Psoas muscle (tissue), 8 donors: Measurements from ENCODE around the gene ZCCHC14. TPM values are rescaled to one million over a fixed set of nuclear protein-coding genes. Genes with fewer than 3 reads are reported as not detected.
A peak's percentile ranks its signal among the peaks of the same experiment; 100 is the strongest.

Source experiments
- ATAC-seq, 4 donors: fragments of 200-7000 bp; cut with Tn5 transposase; one replicate each; pipeline ENCODE4 v1.9.1; 2020; ENCODE audit warnings: moderate library complexity in 3 of 4, mild to moderate bottlenecking in 2 of 4
- DNase-seq, 2 donors: peaks; one replicate each; pipeline ENCODE4 v3.0.0-alpha.2; 2020
- H3K27ac ChIP-seq: fragments of 200-600 bp; one replicate; pipeline ENCODE4 v1.8.0; 2022
- H3K27me3 ChIP-seq, 3 donors: fragments of 200-600 bp in 1 of 3; one replicate each; pipeline versions ENCODE4 v1.6.1 to v1.8.0; 2013 to 2022; ENCODE audit warnings: low read length in 2 of 3, mild to moderate bottlenecking in 2 of 3, moderate library complexity in 1 of 3; ENCODE audit not compliant: insufficient read depth in 3 of 3
- H3K36me3 ChIP-seq, 2 donors: fragments of 200-600 bp in 1 of 2; one replicate each; pipeline versions ENCODE4 v1.6.1 to v1.8.0; 2013 to 2022; ENCODE audit warnings: low read depth in 1 of 2, mild to moderate bottlenecking in 1 of 2, moderate library complexity in 1 of 2; ENCODE audit not compliant: insufficient read depth in 1 of 2
- H3K4me1 ChIP-seq: fragments of 200-600 bp; one replicate; pipeline ENCODE4 v1.8.0; 2022
- H3K4me3 ChIP-seq: fragments of 200-600 bp; one replicate; pipeline ENCODE4 v1.8.0; 2022; ENCODE audit warnings: mild to moderate bottlenecking
- H3K9me3 ChIP-seq: fragments of 200-600 bp; one replicate; pipeline ENCODE4 v1.8.0; 2022
- WGBS, 3 donors: extraction: QIAGEN DNeasy Blood & Tissue Kit; methylation state at CpG; one replicate each; pipeline versions ENCODE4 v1.1.6 to v1.1.7; 2013; 5-methylcytosine and 5-hydroxymethylcytosine counted together
- intact Hi-C, 2 donors: fragments of 100-400 bp; cut with DNase I; formaldehyde crosslinking; loops; one replicate each; pipeline versions ENCODE4 v1.11.0 to v1.14.2; 2022
- polyA plus RNA-seq, 3 donors: library from polyadenylated mRNA; stranded (reverse); fragments of 200-250 nt; gene quantifications; one replicate each; pipeline ENCODE4 v1.2.3, GENCODE V29; 2013
- total RNA-seq, 4 donors: library from RNA; stranded (reverse); fragmentation: NEBNext Ultra II Directional in 2 of 4; extraction: Animal tissue kit (Norgen Biotek cat#: 25700) in 2 of 4; gene quantifications; one replicate each; pipeline versions ENCODE4 v1.2.1 to v1.2.4, GENCODE V29; 2021 to 2023
- TF ChIP-seq, protein P1 (sequence below): fragments of 200-600 bp; IDR thresholded peaks from one replicate; pipeline ENCODE4 v1.8.0; 2022; ENCODE audit warnings: antibody characterized with exemption
- donor health status: healthy with polysubstance abuse.
- donor health status: DM: no; HTN: no; CAD: no; lungs with moderate emphysema.
- donor health status: Bipolar disorder and iron deficiency.
- donor health status: healthy.
- donor health status: DM: yes; HTN: yes; CAD: no.
- donor health status: DM: no; HTN: no; CAD: no.
- donor health status: DM: no; HTN: no; CAD: no.
- donor health status: DM: yes; HTN: yes; CAD: no.

Gene ZCCHC14
- total and polyA plus RNA-seq, 7 donors = 5.8 to 17.3 (median 14.6) TPM

DNA sequence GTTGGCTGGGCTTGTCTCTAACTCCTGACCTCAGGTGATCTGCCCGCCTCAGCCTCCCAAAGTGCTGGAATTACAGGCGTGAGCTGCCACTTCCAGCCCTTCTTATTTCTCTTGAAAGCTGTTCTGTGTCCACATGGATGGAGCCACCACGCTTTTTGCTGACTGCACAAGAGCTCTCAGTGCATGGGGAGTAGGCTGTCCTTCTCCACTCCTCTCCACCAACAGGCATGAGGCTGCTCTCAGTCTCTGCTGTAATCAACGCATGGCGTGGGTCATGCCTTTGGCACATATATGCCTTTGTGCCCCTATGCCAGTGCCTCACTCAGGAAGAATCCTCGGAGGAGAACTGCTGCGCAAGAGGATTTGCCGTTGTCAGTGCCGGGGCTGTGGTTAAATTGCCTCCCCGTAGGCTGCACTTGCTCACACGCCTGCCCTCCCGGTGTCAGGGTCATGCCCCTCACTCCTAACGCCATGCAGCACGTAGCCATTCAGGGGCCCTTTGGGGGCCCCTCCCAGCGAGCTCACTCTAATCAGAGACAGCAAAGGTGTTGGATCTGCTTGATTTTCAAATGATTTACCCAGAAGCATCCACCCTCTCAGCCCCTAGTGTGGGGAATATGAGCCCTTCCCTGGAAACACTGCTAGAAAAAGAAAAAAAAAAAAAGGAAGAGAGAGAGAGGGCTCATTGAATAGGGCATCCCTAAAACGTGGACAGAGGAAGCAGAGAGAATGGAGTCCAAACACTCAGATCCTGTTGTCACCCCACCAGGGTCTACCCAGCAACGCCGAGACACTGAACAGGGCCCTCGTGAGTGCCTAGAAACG lies 47.5 kb upstream of the ZCCHC14 start:
- H3K4me1 ChIP-seq = no peaks in the 10 kb centered on the region
- 30 to 40% (median 38%) methylated on average over 20 of the region's 20 CpGs for WGBS, 3 donors
- ATAC-seq = no peak
- TF ChIP-seq, protein P1, sequence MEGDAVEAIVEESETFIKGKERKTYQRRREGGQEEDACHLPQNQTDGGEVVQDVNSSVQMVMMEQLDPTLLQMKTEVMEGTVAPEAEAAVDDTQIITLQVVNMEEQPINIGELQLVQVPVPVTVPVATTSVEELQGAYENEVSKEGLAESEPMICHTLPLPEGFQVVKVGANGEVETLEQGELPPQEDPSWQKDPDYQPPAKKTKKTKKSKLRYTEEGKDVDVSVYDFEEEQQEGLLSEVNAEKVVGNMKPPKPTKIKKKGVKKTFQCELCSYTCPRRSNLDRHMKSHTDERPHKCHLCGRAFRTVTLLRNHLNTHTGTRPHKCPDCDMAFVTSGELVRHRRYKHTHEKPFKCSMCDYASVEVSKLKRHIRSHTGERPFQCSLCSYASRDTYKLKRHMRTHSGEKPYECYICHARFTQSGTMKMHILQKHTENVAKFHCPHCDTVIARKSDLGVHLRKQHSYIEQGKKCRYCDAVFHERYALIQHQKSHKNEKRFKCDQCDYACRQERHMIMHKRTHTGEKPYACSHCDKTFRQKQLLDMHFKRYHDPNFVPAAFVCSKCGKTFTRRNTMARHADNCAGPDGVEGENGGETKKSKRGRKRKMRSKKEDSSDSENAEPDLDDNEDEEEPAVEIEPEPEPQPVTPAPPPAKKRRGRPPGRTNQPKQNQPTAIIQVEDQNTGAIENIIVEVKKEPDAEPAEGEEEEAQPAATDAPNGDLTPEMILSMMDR = no peak
- peak overlapping the region; percentile 30 for H3K27ac ChIP-seq
- peaks cover 0 to 79% (median 27%) of the 10 kb centered on the region in 3 donors for H3K27me3 ChIP-seq
- H3K4me3 ChIP-seq = no peak overlapping the region
- H3K9me3 ChIP-seq = no peaks in the 10 kb centered on the region
- DNase-seq = no peak
- intact Hi-C loops = loop anchor here in 1 of 2 donors (5.0 kb wide), 1 partner anchor 123 kb away; no protein-coding TSS in a partner anchor
- no peaks in the 10 kb centered on the region for H3K36me3 ChIP-seq

DNA sequence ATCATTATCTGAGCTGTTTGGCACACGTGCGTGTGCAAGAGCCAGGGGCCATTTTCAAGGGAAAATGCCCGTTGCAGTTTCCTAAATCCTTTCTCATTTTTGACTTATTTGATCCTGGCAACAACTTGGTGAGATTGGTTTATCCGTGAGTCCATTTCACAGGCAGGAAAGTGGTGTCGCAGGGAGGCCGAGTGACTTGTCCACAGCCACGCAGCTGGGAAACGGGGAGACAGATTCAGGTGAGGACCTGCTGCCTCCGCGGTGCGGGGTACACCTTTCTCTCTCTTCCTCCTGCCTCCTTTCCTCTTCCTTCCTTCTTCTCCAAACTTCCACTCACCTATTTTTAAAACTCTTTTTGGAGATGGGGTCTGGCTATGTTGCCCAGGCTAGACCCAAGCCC lies 46.3 kb upstream of the ZCCHC14 start:
- DNase-seq = no peak
- peaks cover 0 to 70% (median 22%) of the 10 kb centered on the region in 3 donors for H3K27me3 ChIP-seq
- 80 to 89% (median 84%) methylated on average over 11 of the region's 11 CpGs for WGBS, 3 donors

DNA sequence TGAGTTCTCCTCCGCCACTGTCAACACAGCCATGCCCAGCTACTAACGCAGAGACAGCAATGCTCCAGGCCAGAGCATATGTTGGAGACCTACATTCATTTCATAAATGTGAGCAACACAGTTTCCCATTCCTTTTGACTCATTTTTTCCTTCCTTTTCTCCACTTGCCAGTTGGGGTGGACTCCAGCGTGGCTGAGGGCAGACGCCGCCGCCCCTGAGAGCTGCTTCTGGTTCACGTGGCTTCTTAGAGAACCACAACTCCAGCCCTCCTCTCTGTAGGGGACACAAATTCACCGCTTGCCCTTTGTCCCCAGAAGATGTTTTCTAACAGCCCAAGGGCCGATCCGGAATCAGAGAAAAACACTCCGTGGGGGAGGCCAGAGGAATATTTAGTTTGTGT lies 45.8 kb upstream of the ZCCHC14 start:
- no peak overlapping the region for H3K27ac ChIP-seq
- no peak for ATAC-seq
- no peak for DNase-seq
- H3K4me3 ChIP-seq = no peak overlapping the region
- intact Hi-C loops = no loop called here
- peaks cover 0 to 65% (median 22%) of the 10 kb centered on the region in 3 donors for H3K27me3 ChIP-seq
- H3K9me3 ChIP-seq = no peaks in the 10 kb centered on the region
- TF ChIP-seq, protein P1 = no peak
- H3K36me3 ChIP-seq = no peaks in the 10 kb centered on the region
- WGBS, 3 donors = 73 to 83% (median 82%) methylated on average over 11 of the region's 11 CpGs
- H3K4me1 ChIP-seq = no peaks in the 10 kb centered on the region

More for the DNA sequence above, 46.3 kb upstream of the ZCCHC14 start:
- no peaks in the 10 kb centered on the region for H3K4me1 ChIP-seq
- intact Hi-C loops = no loop called here
- H3K27ac ChIP-seq = no peak overlapping the region
- no peak for ATAC-seq
- TF ChIP-seq, protein P1 = no peak
- H3K36me3 ChIP-seq = no peaks in the 10 kb centered on the region
- H3K4me3 ChIP-seq = no peak overlapping the region
- no peaks in the 10 kb centered on the region for H3K9me3 ChIP-seq

DNA sequence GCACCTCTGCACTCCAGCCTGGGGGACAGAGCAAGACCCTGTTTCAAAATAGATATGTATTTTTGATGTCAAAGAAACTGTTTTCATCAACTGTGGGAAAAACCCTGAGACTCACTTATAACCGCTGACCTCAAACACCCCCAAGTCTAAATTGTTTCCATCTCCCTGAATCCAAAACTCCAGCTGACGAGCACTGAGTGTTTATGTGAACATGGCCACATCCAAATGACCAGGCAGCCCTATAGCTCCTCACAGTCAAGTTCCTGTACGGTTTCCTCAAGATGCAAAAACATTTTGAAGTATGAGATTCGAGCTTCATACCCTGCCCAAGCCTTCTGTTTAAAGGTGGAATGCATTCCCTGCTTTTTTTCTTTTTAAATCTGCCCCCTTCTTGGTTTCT lies 45.3 kb upstream of the ZCCHC14 start:
- intact Hi-C loops = no loop called here
- H3K4me3 ChIP-seq = no peak overlapping the region
- TF ChIP-seq, protein P1 = no peak
- no peaks in the 10 kb centered on the region for H3K36me3 ChIP-seq
- ATAC-seq (no peak), DNase-seq (no peak)
- no peak overlapping the region for H3K27ac ChIP-seq
- H3K9me3 ChIP-seq = peaks cover 4% of the 10 kb centered on the region
- no peaks in the 10 kb centered on the region for H3K4me1 ChIP-seq
- peaks cover 0 to 61% (median 20%) of the 10 kb centered on the region in 3 donors for H3K27me3 ChIP-seq
- 55 to 67% (median 56%) methylated on average over 4 of the region's 4 CpGs for WGBS, 3 donors
